IMR-90 (cell line): ENCODE data around the gene DDX10. TPM values are rescaled to one million over a fixed set of nuclear protein-coding genes. Genes with fewer than 3 reads are reported as not detected.
"Not testable (repeated sequence)": the region's sequence is repeated elsewhere in the genome, so short reads cannot be mapped to it uniquely, and the experiment has no call there.

Source experiments
- ATAC-seq: fragments of 200-7000 bp; cut with Tn5 transposase; 2 replicates; pipeline ENCODE4 v1.9.1; 2020; ENCODE audit warnings: low read depth, mild to moderate bottlenecking, moderate library complexity
- BruUV-seq: library from RNA; stranded (reverse); fragments of 400-500 nt; replicated peaks from 2 replicates; lab custom pipeline; 2021; lab: Mats Ljungman, UMichigan
- CTCF ChIA-PET: fragments of 300-600 bp; formaldehyde crosslinking; extraction: SDS; loops from one replicate; lab custom pipeline; 2021; ENCODE audit warnings: antibody characterized with exemption; lab: Yijun Ruan, JAX
- POLR2A ChIA-PET: fragments of 300-600 bp; sonication (Branson Sonifier 250); formaldehyde crosslinking; loops from one replicate; lab custom pipeline; 2022; ENCODE audit warnings: antibody characterized with exemption; ENCODE audit not compliant: unreplicated experiment; lab: Charles Lee
- DNase-seq: peaks from one replicate; pipeline ENCODE4 v3.0.0; 2013
- H2AFZ ChIP-seq: replicated peaks from 2 replicates; pipeline ENCODE3; 2013; ENCODE audit warnings: low read length, mild to moderate bottlenecking; ENCODE audit not compliant: poor library complexity
- H2AK5ac ChIP-seq: 2 replicates; pipeline ENCODE4 v1.6.1; 2013; ENCODE audit warnings: low read depth, low read length, inconsistent platforms
- H2AK9ac ChIP-seq: replicated peaks from 2 replicates; pipeline ENCODE3; 2013; ENCODE audit warnings: mild to moderate bottlenecking, low read depth, low read length, moderate library complexity; ENCODE audit not compliant: poor library complexity
- H2BK120ac ChIP-seq: 2 replicates; pipeline ENCODE4 v1.6.1; 2013; ENCODE audit warnings: low read depth, low read length, inconsistent platforms
- H2BK15ac ChIP-seq: 3 replicates; pipeline ENCODE4 v1.6.1; 2013; ENCODE audit warnings: low read depth, low read length, inconsistent platforms
- H2BK20ac ChIP-seq: 2 replicates; pipeline ENCODE4 v1.6.1; 2013; ENCODE audit warnings: low read depth, mild to moderate bottlenecking, inconsistent platforms, low read length, moderate library complexity
- H2BK5ac ChIP-seq: 2 replicates; pipeline ENCODE4 v1.6.1; 2013; ENCODE audit warnings: mild to moderate bottlenecking, low read depth, low read length, inconsistent platforms; ENCODE audit not compliant: poor library complexity, severe bottlenecking
- H3K14ac ChIP-seq: replicated peaks from 2 replicates; pipeline ENCODE4 v1.6.1; 2013; ENCODE audit warnings: low read depth, low read length, inconsistent platforms
- H3K18ac ChIP-seq: 2 replicates; pipeline ENCODE4 v1.6.1; 2013; ENCODE audit warnings: low read depth, low read length, control low read depth
- H3K23ac ChIP-seq: 2 replicates; pipeline ENCODE4 v1.6.1; 2013; ENCODE audit warnings: low read depth, low read length, inconsistent platforms
- H3K27ac ChIP-seq: 2 replicates; pipeline ENCODE4 v1.5.1; 2013; ENCODE audit warnings: mild to moderate bottlenecking, control low read depth, low read length; ENCODE audit not compliant: insufficient read depth
- H3K27me3 ChIP-seq: 2 replicates; pipeline ENCODE4 v1.6.1; 2013; ENCODE audit warnings: low read length; ENCODE audit not compliant: control insufficient read depth, insufficient read depth
- H3K36me3 ChIP-seq: 2 replicates; pipeline ENCODE4 v1.6.1; 2013; ENCODE audit warnings: low read length, mixed read lengths; ENCODE audit not compliant: control insufficient read depth, insufficient read depth
- H3K4ac ChIP-seq: 2 replicates; pipeline ENCODE4 v1.6.1; 2013; ENCODE audit warnings: low read depth, low read length, inconsistent platforms
- H3K4me1 ChIP-seq: 2 replicates; pipeline ENCODE4 v1.6.1; 2013; ENCODE audit warnings: low read length, mixed read lengths; ENCODE audit not compliant: control insufficient read depth, insufficient read depth
- H3K4me2 ChIP-seq: 2 replicates; pipeline ENCODE4 v1.6.1; 2013; ENCODE audit warnings: low read depth, mild to moderate bottlenecking, control low read depth, low read length, moderate library complexity
- H3K4me3 ChIP-seq: 2 replicates; pipeline ENCODE4 v1.5.1; 2013; ENCODE audit warnings: low read depth, mild to moderate bottlenecking, control low read depth, low read length, moderate library complexity; ENCODE audit not compliant: insufficient read depth
- H3K56ac ChIP-seq: 2 replicates; pipeline ENCODE4 v1.6.1; 2013; ENCODE audit warnings: low read length, inconsistent platforms; ENCODE audit not compliant: insufficient read depth; ENCODE audit errors: extremely low read depth
- H3K79me1 ChIP-seq, 2 experiments: 2 replicates each; pipeline ENCODE4 v1.6.1; 2013; ENCODE audit warnings: low read length in 2 of 2, inconsistent platforms in 1 of 2, low read depth in 1 of 2
- H3K9ac ChIP-seq: 2 replicates; pipeline ENCODE4 v1.6.1; 2013; ENCODE audit warnings: low read depth, low read length, control low read depth
- H3K9me1 ChIP-seq: 2 replicates; pipeline ENCODE4 v1.6.1; 2013; ENCODE audit warnings: low read length, inconsistent platforms; ENCODE audit not compliant: insufficient read depth
- H3K9me3 ChIP-seq: 2 replicates; pipeline ENCODE4 v1.6.1; 2013; ENCODE audit warnings: low read length; ENCODE audit not compliant: control insufficient read depth, insufficient read depth
- H4K20me1 ChIP-seq: 2 replicates; pipeline ENCODE4 v1.6.1; 2013; ENCODE audit warnings: low read length, inconsistent platforms; ENCODE audit not compliant: insufficient read depth
- H4K5ac ChIP-seq: 2 replicates; pipeline ENCODE4 v1.6.1; 2013; ENCODE audit warnings: mild to moderate bottlenecking, low read depth, low read length, control low read depth
- H4K8ac ChIP-seq, 2 experiments: 2 replicates each; pipeline ENCODE4 v1.6.1; 2013; ENCODE audit warnings: low read depth in 2 of 2, low read length in 2 of 2, control low read depth in 1 of 2, inconsistent platforms in 1 of 2
- H4K91ac ChIP-seq: 2 replicates; pipeline ENCODE4 v1.6.1; 2013; ENCODE audit warnings: low read depth, low read length, inconsistent platforms; ENCODE audit not compliant: insufficient read depth
- RCOR1 ChIP-seq: IDR thresholded peaks from 2 replicates; pipeline ENCODE4 v1.6.1; 2012; ENCODE audit warnings: mild to moderate bottlenecking, low read length, improper control_type of control experiment; ENCODE audit not compliant: insufficient replicate concordance
- WGBS, 2 experiments: methylation state at CpG; one replicate each; pipeline versions ENCODE4 v1.1.5 to v1.1.7; 2013; ENCODE audit warnings: missing lambda C conversion rate in 2 of 2; ENCODE audit not compliant: insufficient read length in 1 of 2; ENCODE audit errors: extremely low coverage in 2 of 2; 5-methylcytosine and 5-hydroxymethylcytosine counted together
- dilution Hi-C: fragments of 300-500 bp; cut with HindIII; formaldehyde crosslinking; loops from one replicate; pipeline ENCODE4 v1.14.3; 2018; ENCODE audit warnings: low sequenced_read_pairs; ENCODE audit not compliant: unreplicated experiment
- in situ Hi-C: fragments of 300-500 bp; cut with MboI; formaldehyde crosslinking; loops from 3 replicates; pipeline ENCODE4 v1.14.3; 2019; ENCODE audit warnings: low sequenced_read_pairs, inconsistent platforms, mixed read lengths
- intact Hi-C: fragments of 100-400 bp; cut with micrococcal nuclease; formaldehyde crosslinking; loops from 2 replicates; pipeline ENCODE4 v1.10.0; 2022
- polyA plus RNA-seq, 3 experiments: library from polyadenylated mRNA; depleted of rRNA; stranded (reverse); fragments of >200 nt; gene quantifications; 2 replicates each; pipeline ENCODE4 v1.2.3, GENCODE V29; 2012; ENCODE audit warnings: low replicate concordance in 1 of 3
- total RNA-seq: library from RNA; depleted of rRNA; stranded (reverse); fragments of >200 nt; gene quantifications from 2 replicates; pipeline ENCODE4 v1.2.3, GENCODE V29; 2012

The DDX10 gene
- total and polyA plus RNA-seq, 2 of the 4 experiments (the other 2 are of a cell fraction): 20.0 to 31.9 TPM

GRCh38 chr11:108648528-108648885, 16.4 kb upstream of the DDX10 start (continued):
- no peak for TF ChIP-seq RCOR1

- H3K9me1 ChIP-seq, H3K4me3 ChIP-seq, H3K79me1 ChIP-seq, H2BK5ac ChIP-seq, dilution Hi-C loops, POLR2A ChIA-PET, DNase-seq, H3K14ac ChIP-seq, H2AFZ ChIP-seq, H3K9me3 ChIP-seq, H4K91ac ChIP-seq, BruUV-seq, H3K18ac ChIP-seq, H3K36me3 ChIP-seq, H4K8ac ChIP-seq, H2BK120ac ChIP-seq, ATAC-seq, H3K27ac ChIP-seq, H4K5ac ChIP-seq, H3K4me2 ChIP-seq, H4K20me1 ChIP-seq, H2AK5ac ChIP-seq, H3K23ac ChIP-seq, H2AK9ac ChIP-seq, H3K4me1 ChIP-seq, H2BK15ac ChIP-seq, H3K9ac ChIP-seq, H3K4ac ChIP-seq, H2BK20ac ChIP-seq, H3K56ac ChIP-seq, H3K27me3 ChIP-seq: not testable (repeated sequence)
- CTCF ChIA-PET: interaction anchor here (1.1 kb wide), 1 partner anchor 536 kb away, joined by 3 read pairs; no protein-coding TSS in a partner anchor
- in situ Hi-C loops: loop anchor here (5.0 to 25.0 kb wide), 3 partner anchors 537 to 1067 kb away; partner anchors contain the start of gene ELMOD1
- intact Hi-C loops: loop anchor here (10.0 kb wide), 1 partner anchor 1089 kb away; the partner anchor contains the start of gene ALKBH8
- 67% methylated on average over 1 of the region's 3 CpGs; no CpG with 5 or more reads in 1 of the 2 experiments for WGBS, 2 experiments
These were observed 10.8 kb upstream of the DDX10 start for GRCh38 chr11:108654100-108654499.
